Testis (tissue), 2 donors: ENCODE data around the gene AAK1.

Source experiments
- POLR2A ChIP-seq: fragments of 450-650 bp; IDR thresholded peaks from one replicate; pipeline ENCODE4 v1.6.1; 2017; ENCODE audit warnings: antibody characterized with exemption, mild to moderate bottlenecking, moderate library complexity
- TF ChIP-seq, protein P1 (sequence below), 3 experiments: fragments of 450-650 bp in 2 of 3; fragments of 200-600 bp in 1 of 3; sonication (generic) in 1 of 3; IDR thresholded peaks; one replicate each; pipeline ENCODE4 v1.5.1; 2016 to 2019; ENCODE audit warnings: antibody characterized with exemption in 3 of 3, mild to moderate bottlenecking in 2 of 3, moderate library complexity in 1 of 3

DNA sequence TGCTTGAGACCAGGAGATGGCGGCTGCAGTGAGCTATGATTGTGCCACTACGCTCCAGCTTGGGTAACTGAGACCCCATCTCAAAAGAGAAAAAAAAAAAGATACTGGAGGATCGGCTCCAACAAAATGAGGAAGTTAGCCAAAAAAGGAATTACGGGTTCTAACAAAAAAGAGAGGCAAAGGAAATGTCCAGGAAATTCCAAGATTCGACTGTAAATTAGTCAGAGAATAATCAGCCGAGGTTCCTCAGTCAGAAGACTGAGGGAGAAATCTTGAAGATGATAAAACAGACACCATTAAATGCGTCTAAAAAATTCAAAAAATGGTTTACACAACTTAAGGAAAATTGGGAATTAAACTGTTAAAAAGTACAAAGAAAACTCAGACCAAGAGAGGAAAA lies 89.5 kb downstream of the AAK1 start:
- TF ChIP-seq, protein P1, sequence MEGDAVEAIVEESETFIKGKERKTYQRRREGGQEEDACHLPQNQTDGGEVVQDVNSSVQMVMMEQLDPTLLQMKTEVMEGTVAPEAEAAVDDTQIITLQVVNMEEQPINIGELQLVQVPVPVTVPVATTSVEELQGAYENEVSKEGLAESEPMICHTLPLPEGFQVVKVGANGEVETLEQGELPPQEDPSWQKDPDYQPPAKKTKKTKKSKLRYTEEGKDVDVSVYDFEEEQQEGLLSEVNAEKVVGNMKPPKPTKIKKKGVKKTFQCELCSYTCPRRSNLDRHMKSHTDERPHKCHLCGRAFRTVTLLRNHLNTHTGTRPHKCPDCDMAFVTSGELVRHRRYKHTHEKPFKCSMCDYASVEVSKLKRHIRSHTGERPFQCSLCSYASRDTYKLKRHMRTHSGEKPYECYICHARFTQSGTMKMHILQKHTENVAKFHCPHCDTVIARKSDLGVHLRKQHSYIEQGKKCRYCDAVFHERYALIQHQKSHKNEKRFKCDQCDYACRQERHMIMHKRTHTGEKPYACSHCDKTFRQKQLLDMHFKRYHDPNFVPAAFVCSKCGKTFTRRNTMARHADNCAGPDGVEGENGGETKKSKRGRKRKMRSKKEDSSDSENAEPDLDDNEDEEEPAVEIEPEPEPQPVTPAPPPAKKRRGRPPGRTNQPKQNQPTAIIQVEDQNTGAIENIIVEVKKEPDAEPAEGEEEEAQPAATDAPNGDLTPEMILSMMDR (IDR thresholded peaks at IDR 0.05): no peak
- TF ChIP-seq POLR2A: no peak
